Measurements from ENCODE around the gene CD180. TPM values are rescaled to one million over a fixed set of nuclear protein-coding genes. Genes with fewer than 3 reads are reported as not detected.

Gene CD180
- total RNA-seq, 1 donor from 2014 or later = not detected

DNA sequence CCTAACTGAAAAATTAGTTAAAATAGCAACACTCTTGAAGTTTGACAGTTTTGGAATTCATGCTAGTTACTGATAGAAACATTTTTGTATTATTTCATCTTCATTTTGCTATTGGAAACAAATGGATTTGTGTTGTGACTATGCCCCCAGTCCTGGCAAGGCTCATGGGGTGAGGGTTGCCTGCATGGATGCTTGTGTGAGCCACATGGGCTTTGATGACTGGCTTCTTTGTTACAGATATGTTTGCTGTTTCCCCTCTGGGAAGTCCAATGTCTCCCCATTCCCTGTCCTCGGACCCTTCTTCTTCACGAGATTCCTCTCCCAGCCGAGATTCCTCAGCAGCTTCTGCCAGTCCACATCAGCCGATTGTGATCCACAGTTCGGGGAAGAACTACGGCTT lies 44.2 kb downstream of the CD180 start:
- H3K27ac Mint-ChIP-seq = no peak overlapping the region
- H3K27me3 Mint-ChIP-seq = no peaks in the 10 kb centered on the region
- no peak overlapping the region for H3K4me3 Mint-ChIP-seq (ENCODE audit: low read depth)
- H3K9me3 Mint-ChIP-seq (ENCODE audit: low read depth) = no peaks in the 10 kb centered on the region
- DNase-seq (ENCODE audit: low spot score, unreplicated experiment) = no peak
- no peaks in the 10 kb centered on the region for H3K4me1 Mint-ChIP-seq (ENCODE audit: low read depth)
- H3K36me3 Mint-ChIP-seq (ENCODE audit: insufficient read depth) = peaks cover 30% of the 10 kb centered on the region
- TF ChIP-seq, protein P1, sequence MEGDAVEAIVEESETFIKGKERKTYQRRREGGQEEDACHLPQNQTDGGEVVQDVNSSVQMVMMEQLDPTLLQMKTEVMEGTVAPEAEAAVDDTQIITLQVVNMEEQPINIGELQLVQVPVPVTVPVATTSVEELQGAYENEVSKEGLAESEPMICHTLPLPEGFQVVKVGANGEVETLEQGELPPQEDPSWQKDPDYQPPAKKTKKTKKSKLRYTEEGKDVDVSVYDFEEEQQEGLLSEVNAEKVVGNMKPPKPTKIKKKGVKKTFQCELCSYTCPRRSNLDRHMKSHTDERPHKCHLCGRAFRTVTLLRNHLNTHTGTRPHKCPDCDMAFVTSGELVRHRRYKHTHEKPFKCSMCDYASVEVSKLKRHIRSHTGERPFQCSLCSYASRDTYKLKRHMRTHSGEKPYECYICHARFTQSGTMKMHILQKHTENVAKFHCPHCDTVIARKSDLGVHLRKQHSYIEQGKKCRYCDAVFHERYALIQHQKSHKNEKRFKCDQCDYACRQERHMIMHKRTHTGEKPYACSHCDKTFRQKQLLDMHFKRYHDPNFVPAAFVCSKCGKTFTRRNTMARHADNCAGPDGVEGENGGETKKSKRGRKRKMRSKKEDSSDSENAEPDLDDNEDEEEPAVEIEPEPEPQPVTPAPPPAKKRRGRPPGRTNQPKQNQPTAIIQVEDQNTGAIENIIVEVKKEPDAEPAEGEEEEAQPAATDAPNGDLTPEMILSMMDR (IDR thresholded peaks at IDR 0.05; ENCODE audit: unreplicated experiment) = no peak

GRCh38 chr5:67149951-67150523 lies 46.6 kb downstream of the CD180 start:
- TF ChIP-seq, protein P1 (IDR thresholded peaks at IDR 0.05; ENCODE audit: unreplicated experiment) = peak; percentile 36
- Mint-ChIP-seq H3K27me3 (no peaks in the 10 kb centered on the region), H3K4me3 (ENCODE audit: low read depth) (no peak overlapping the region), H3K27ac (no peak overlapping the region), H3K9me3 (ENCODE audit: low read depth) (no peaks in the 10 kb centered on the region), H3K4me1 (ENCODE audit: low read depth) (peaks cover 2% of the 10 kb centered on the region), H3K36me3 (ENCODE audit: insufficient read depth) (peaks cover 33% of the 10 kb centered on the region)
- DNase-seq (ENCODE audit: low spot score, unreplicated experiment) = no peak

GRCh38 chr5:67149057-67149950 lies 47.3 kb downstream of the CD180 start:
- no peak for DNase-seq (ENCODE audit: low spot score, unreplicated experiment)
- H3K27ac Mint-ChIP-seq = no peak overlapping the region
- H3K4me1 Mint-ChIP-seq (ENCODE audit: low read depth) = peaks cover 7% of the 10 kb centered on the region
- H3K9me3 Mint-ChIP-seq (ENCODE audit: low read depth) = no peaks in the 10 kb centered on the region
- no peak overlapping the region for H3K4me3 Mint-ChIP-seq (ENCODE audit: low read depth)
- TF ChIP-seq, protein P1 (IDR thresholded peaks at IDR 0.05; ENCODE audit: unreplicated experiment) = no peak
- H3K36me3 Mint-ChIP-seq (ENCODE audit: insufficient read depth) = peaks cover 32% of the 10 kb centered on the region
- no peaks in the 10 kb centered on the region for H3K27me3 Mint-ChIP-seq

DNA sequence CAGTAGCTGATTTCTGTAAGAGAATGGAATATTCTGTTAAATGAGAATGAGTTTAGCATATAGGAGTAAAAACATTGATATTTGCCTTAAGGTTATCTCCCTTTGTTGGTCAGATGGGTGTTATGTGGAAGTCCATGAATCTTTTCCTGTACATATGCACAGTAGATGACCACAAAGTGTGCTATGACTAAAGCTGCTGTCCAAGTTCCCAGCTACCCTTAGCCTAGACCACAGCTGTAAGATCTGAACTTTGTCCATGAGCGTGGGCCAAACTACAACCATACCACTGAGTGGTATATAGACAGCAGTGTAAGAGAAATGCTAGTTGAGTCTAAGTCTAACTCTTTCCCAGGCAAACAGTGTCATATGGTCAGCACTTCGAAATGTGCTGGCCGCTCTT lies 48.8 kb downstream of the CD180 start:
- Mint-ChIP-seq H3K4me1 (ENCODE audit: low read depth) (peaks cover 17% of the 10 kb centered on the region), H3K36me3 (ENCODE audit: insufficient read depth) (peaks cover 37% of the 10 kb centered on the region), H3K9me3 (ENCODE audit: low read depth) (no peaks in the 10 kb centered on the region), H3K27ac (no peak overlapping the region), H3K4me3 (ENCODE audit: low read depth) (no peak overlapping the region), H3K27me3 (no peaks in the 10 kb centered on the region)
- no peak for DNase-seq (ENCODE audit: low spot score, unreplicated experiment)
- TF ChIP-seq, protein P1 (IDR thresholded peaks at IDR 0.05; ENCODE audit: unreplicated experiment) = no peak

- H3K4me1 Mint-ChIP-seq (ENCODE audit: low read depth) = peaks cover 20% of the 10 kb centered on the region
- DNase-seq (ENCODE audit: low spot score, unreplicated experiment) = no peak
- no peak overlapping the region for H3K27ac Mint-ChIP-seq
- TF ChIP-seq, protein P1 (IDR thresholded peaks at IDR 0.05; ENCODE audit: unreplicated experiment) = no peak
- H3K27me3 Mint-ChIP-seq = no peaks in the 10 kb centered on the region
- H3K4me3 Mint-ChIP-seq (ENCODE audit: low read depth) = no peak overlapping the region
- no peaks in the 10 kb centered on the region for H3K9me3 Mint-ChIP-seq (ENCODE audit: low read depth)
- peaks cover 42% of the 10 kb centered on the region for H3K36me3 Mint-ChIP-seq (ENCODE audit: insufficient read depth)
Measured at GRCh38 chr5:67146981-67147380, 49.6 kb downstream of the CD180 start.
